ENCODE data around the gene SDHC. TPM values are rescaled to one million over a fixed set of nuclear protein-coding genes. Genes with fewer than 3 reads are reported as not detected.
"Not testable (repeated sequence)": the region's sequence is repeated elsewhere in the genome, so short reads cannot be mapped to it uniquely, and the experiment has no call there.

SDHC gene
- total and polyA plus RNA-seq, 9 donors: 20.2 to 145 (median 131) TPM

GRCh38 chr1:161379071-161379470 is 64.9 kb downstream of the SDHC start:
- 78% methylated on average over 10 of the region's 18 CpGs for WGBS (ENCODE audit: insufficient coverage)
- Histone ChIP-seq H3K36me3 (ENCODE audit: control insufficient read depth, insufficient read depth, low read length) (no peaks in the 10 kb centered on the region), H3K27ac (ENCODE audit: low read length) (peak overlapping the region; percentile 31), H3K9me3 (replicated peaks; ENCODE audit: control insufficient read depth, low read depth, low read length) (no peaks in the 10 kb centered on the region), H3K27me3 (ENCODE audit: control insufficient read depth, insufficient read depth, low read length) (peaks cover 2% of the 10 kb centered on the region), H3K4me1 (ENCODE audit: control insufficient read depth, insufficient read depth, low read length) (no peaks in the 10 kb centered on the region), H3K4me3 (ENCODE audit: low read length) (peak overlapping the region; percentile 29)
- no peak for DNase-seq

- no peaks in the 10 kb centered on the region for H3K4me1 ChIP-seq (ENCODE audit: control insufficient read depth, insufficient read depth, low read length)
- H3K4me3 ChIP-seq (ENCODE audit: low read length): no peak overlapping the region
- no peak overlapping the region for H3K27ac ChIP-seq (ENCODE audit: low read length)
- no peak for DNase-seq
- WGBS (ENCODE audit: insufficient coverage): 72% methylated on average over 3 of the region's 6 CpGs
- peaks cover 2% of the 10 kb centered on the region for H3K27me3 ChIP-seq (ENCODE audit: control insufficient read depth, insufficient read depth, low read length)
- H3K36me3 ChIP-seq (ENCODE audit: control insufficient read depth, insufficient read depth, low read length): no peaks in the 10 kb centered on the region
- no peaks in the 10 kb centered on the region for H3K9me3 ChIP-seq (replicated peaks; ENCODE audit: control insufficient read depth, low read depth, low read length)
These were observed 67.5 kb downstream of the SDHC start for GRCh38 chr1:161381707-161382106.

GRCh38 chr1:161382214-161383019 is 68.2 kb downstream of the SDHC start:
- Histone ChIP-seq H3K9me3 (replicated peaks; ENCODE audit: control insufficient read depth, low read depth, low read length) (no peaks in the 10 kb centered on the region), H3K27me3 (ENCODE audit: control insufficient read depth, insufficient read depth, low read length) (peaks cover 2% of the 10 kb centered on the region), H3K4me3 (ENCODE audit: low read length) (no peak overlapping the region), H3K36me3 (ENCODE audit: control insufficient read depth, insufficient read depth, low read length) (no peaks in the 10 kb centered on the region), H3K27ac (ENCODE audit: low read length) (no peak overlapping the region), H3K4me1 (ENCODE audit: control insufficient read depth, insufficient read depth, low read length) (no peaks in the 10 kb centered on the region)
- WGBS (ENCODE audit: insufficient coverage): 50% methylated on average over 1 of the region's 4 CpGs
- peak; percentile 81 for DNase-seq

- no peak overlapping the region for H3K4me3 ChIP-seq (ENCODE audit: low read length)
- H3K4me1 ChIP-seq (ENCODE audit: control insufficient read depth, insufficient read depth, low read length): peaks cover 4% of the 10 kb centered on the region
- no CpG with 5 or more reads among the region's 3 CpGs for WGBS (ENCODE audit: insufficient coverage)
- no peaks in the 10 kb centered on the region for H3K36me3 ChIP-seq (ENCODE audit: control insufficient read depth, insufficient read depth, low read length)
- no peak overlapping the region for H3K27ac ChIP-seq (ENCODE audit: low read length)
- peaks cover 2% of the 10 kb centered on the region for H3K27me3 ChIP-seq (ENCODE audit: control insufficient read depth, insufficient read depth, low read length)
- H3K9me3 ChIP-seq (replicated peaks; ENCODE audit: control insufficient read depth, low read depth, low read length): no peaks in the 10 kb centered on the region
- no peak for DNase-seq
These were observed 74.5 kb downstream of the SDHC start for GRCh38 chr1:161388639-161389038.

- H3K27ac ChIP-seq (ENCODE audit: low read length): peak overlapping the region; percentile 98
- not testable (repeated sequence) for H3K27me3 ChIP-seq (ENCODE audit: control insufficient read depth, insufficient read depth, low read length); DNase-seq; H3K36me3 ChIP-seq (ENCODE audit: control insufficient read depth, insufficient read depth, low read length); H3K4me1 ChIP-seq (ENCODE audit: control insufficient read depth, insufficient read depth, low read length); H3K9me3 ChIP-seq (replicated peaks; ENCODE audit: control insufficient read depth, low read depth, low read length)
- H3K4me3 ChIP-seq (ENCODE audit: low read length): peak overlapping the region; percentile 77
- WGBS (ENCODE audit: insufficient coverage): 61% methylated on average over 4 of the region's 16 CpGs
These were observed 75.0 kb downstream of the SDHC start for GRCh38 chr1:161389158-161389557.

GRCh38 chr1:161389691-161390558 is 75.7 kb downstream of the SDHC start:
- peak overlapping the region; percentile 98 for H3K27ac ChIP-seq (ENCODE audit: low read length)
- no peaks in the 10 kb centered on the region for H3K9me3 ChIP-seq (replicated peaks; ENCODE audit: control insufficient read depth, low read depth, low read length)
- H3K4me3 ChIP-seq (ENCODE audit: low read length): peak overlapping the region; percentile 77
- H3K4me1 ChIP-seq (ENCODE audit: control insufficient read depth, insufficient read depth, low read length): peaks cover 4% of the 10 kb centered on the region
- no peaks in the 10 kb centered on the region for H3K36me3 ChIP-seq (ENCODE audit: control insufficient read depth, insufficient read depth, low read length)
- peaks cover 2% of the 10 kb centered on the region for H3K27me3 ChIP-seq (ENCODE audit: control insufficient read depth, insufficient read depth, low read length)
- peak; percentile 99 for DNase-seq
- under 1% methylated on average over 59 of the region's 79 CpGs for WGBS (ENCODE audit: insufficient coverage)

GRCh38 chr1:161390559-161390858 is 76.3 kb downstream of the SDHC start:
- WGBS (ENCODE audit: insufficient coverage): 0% methylated on average over 11 of the region's 13 CpGs
- no peaks in the 10 kb centered on the region for H3K36me3 ChIP-seq (ENCODE audit: control insufficient read depth, insufficient read depth, low read length)
- peaks cover 2% of the 10 kb centered on the region for H3K27me3 ChIP-seq (ENCODE audit: control insufficient read depth, insufficient read depth, low read length)
- H3K9me3 ChIP-seq (replicated peaks; ENCODE audit: control insufficient read depth, low read depth, low read length): no peaks in the 10 kb centered on the region
- peak overlapping the region; percentile 83 for H3K27ac ChIP-seq (ENCODE audit: low read length)
- peak overlapping the region; percentile 72 for H3K4me3 ChIP-seq (ENCODE audit: low read length)
- H3K4me1 ChIP-seq (ENCODE audit: control insufficient read depth, insufficient read depth, low read length): peaks cover 4% of the 10 kb centered on the region
- DNase-seq: no peak

GRCh38 chr1:161391136-161391535 is 77.0 kb downstream of the SDHC start:
- DNase-seq; H3K9me3 ChIP-seq (replicated peaks; ENCODE audit: control insufficient read depth, low read depth, low read length); H3K27me3 ChIP-seq (ENCODE audit: control insufficient read depth, insufficient read depth, low read length); H3K4me1 ChIP-seq (ENCODE audit: control insufficient read depth, insufficient read depth, low read length); H3K27ac ChIP-seq (ENCODE audit: low read length); H3K36me3 ChIP-seq (ENCODE audit: control insufficient read depth, insufficient read depth, low read length): not testable (repeated sequence)
- peak overlapping the region; percentile 72 for H3K4me3 ChIP-seq (ENCODE audit: low read length)
- WGBS (ENCODE audit: insufficient coverage): 71% methylated on average over 4 of the region's 7 CpGs

GRCh38 chr1:161391611-161392010 is 77.4 kb downstream of the SDHC start:
- WGBS (ENCODE audit: insufficient coverage): 80% methylated on average over 2 of the region's 8 CpGs
- Histone ChIP-seq H3K4me3 (ENCODE audit: low read length) (no peak overlapping the region), H3K36me3 (ENCODE audit: control insufficient read depth, insufficient read depth, low read length) (no peaks in the 10 kb centered on the region), H3K9me3 (replicated peaks; ENCODE audit: control insufficient read depth, low read depth, low read length) (no peaks in the 10 kb centered on the region), H3K27me3 (ENCODE audit: control insufficient read depth, insufficient read depth, low read length) (peaks cover 2% of the 10 kb centered on the region), H3K4me1 (ENCODE audit: control insufficient read depth, insufficient read depth, low read length) (peaks cover 4% of the 10 kb centered on the region), H3K27ac (ENCODE audit: low read length) (no peak overlapping the region)
- no peak for DNase-seq

GRCh38 chr1:161393151-161393550 is 79.0 kb downstream of the SDHC start:
- H3K4me3 ChIP-seq (ENCODE audit: low read length): no peak overlapping the region
- H3K9me3 ChIP-seq (replicated peaks; ENCODE audit: control insufficient read depth, low read depth, low read length): no peaks in the 10 kb centered on the region
- H3K27ac ChIP-seq (ENCODE audit: low read length): no peak overlapping the region
- peaks cover 4% of the 10 kb centered on the region for H3K4me1 ChIP-seq (ENCODE audit: control insufficient read depth, insufficient read depth, low read length)
- H3K27me3 ChIP-seq (ENCODE audit: control insufficient read depth, insufficient read depth, low read length): peaks cover 2% of the 10 kb centered on the region
- H3K36me3 ChIP-seq (ENCODE audit: control insufficient read depth, insufficient read depth, low read length): no peaks in the 10 kb centered on the region
- no peak for DNase-seq
